Progenitor cell of endocrine pancreas (in vitro differentiated cells): ENCODE results near the gene FYB2. TPM values are rescaled to one million over a fixed set of nuclear protein-coding genes. Genes with fewer than 3 reads are reported as not detected.

ENCODE experiments used
- DNase-seq: peaks from one replicate; pipeline ENCODE4 v3.0.0; 2021; ENCODE audit warnings: low spot score; ENCODE audit not compliant: unreplicated experiment
- H3K27ac Mint-ChIP-seq: 2 replicates; pipeline ENCODE4 v1.8.0; 2021; ENCODE audit warnings: mild to moderate bottlenecking, moderate library complexity, mixed read lengths
- H3K27me3 Mint-ChIP-seq: 2 replicates; pipeline ENCODE4 v1.8.0; 2021; ENCODE audit warnings: mixed read lengths
- H3K36me3 Mint-ChIP-seq: 2 replicates; pipeline ENCODE4 v1.8.0; 2022; ENCODE audit warnings: mixed read lengths; ENCODE audit not compliant: insufficient read depth
- H3K4me1 Mint-ChIP-seq: 2 replicates; pipeline ENCODE4 v1.8.0; 2021; ENCODE audit warnings: low read depth, mixed read lengths
- H3K4me3 Mint-ChIP-seq: 2 replicates; pipeline ENCODE4 v1.8.0; 2021; ENCODE audit warnings: low read depth, mild to moderate bottlenecking, moderate library complexity, mixed read lengths
- H3K9me3 Mint-ChIP-seq: 2 replicates; pipeline ENCODE4 v1.8.0; 2021; ENCODE audit warnings: low read depth, mixed read lengths
- CTCF ChIP-seq: fragments of 200-600 bp; sonication (generic); IDR thresholded peaks from one replicate; pipeline ENCODE4 v1.5.0; 2021; ENCODE audit warnings: antibody characterized with exemption, mild to moderate bottlenecking; ENCODE audit not compliant: unreplicated experiment
- total RNA-seq: library from RNA; stranded (reverse); gene quantifications from 2 replicates; pipeline ENCODE4 v1.2.1, GENCODE V29; 2021

The FYB2 gene
- total RNA-seq, 1 donor from 2014 or later: 9.6 TPM

GRCh38 chr1:56788588-56788987 lies 30.6 kb downstream of the FYB2 start:
- Mint-ChIP-seq H3K27ac (no peak overlapping the region), H3K36me3 (peaks cover 2% of the 10 kb centered on the region), H3K4me1 (peaks cover 6% of the 10 kb centered on the region), H3K9me3 (no peaks in the 10 kb centered on the region), H3K27me3 (no peaks in the 10 kb centered on the region), H3K4me3 (no peak overlapping the region)
- DNase-seq: no peak
- no peak for TF ChIP-seq CTCF

- Mint-ChIP-seq H3K27me3 (no peaks in the 10 kb centered on the region), H3K4me3 (no peak overlapping the region), H3K9me3 (no peaks in the 10 kb centered on the region), H3K36me3 (peaks cover 2% of the 10 kb centered on the region), H3K4me1 (peaks cover 6% of the 10 kb centered on the region), H3K27ac (no peak overlapping the region)
- DNase-seq: no peak
- TF ChIP-seq CTCF: no peak
Measured at GRCh38 chr1:56788102-56788501, 31.1 kb downstream of the FYB2 start.

- peaks cover 6% of the 10 kb centered on the region for H3K4me1 Mint-ChIP-seq
- H3K9me3 Mint-ChIP-seq: no peaks in the 10 kb centered on the region
- no peak overlapping the region for H3K27ac Mint-ChIP-seq
- no peak overlapping the region for H3K4me3 Mint-ChIP-seq
- DNase-seq: no peak
- H3K36me3 Mint-ChIP-seq: peaks cover 2% of the 10 kb centered on the region
- TF ChIP-seq CTCF: no peak
- H3K27me3 Mint-ChIP-seq: no peaks in the 10 kb centered on the region
Measured at GRCh38 chr1:56787330-56787729, 31.9 kb downstream of the FYB2 start.

- Mint-ChIP-seq H3K9me3 (no peaks in the 10 kb centered on the region), H3K36me3 (peaks cover 2% of the 10 kb centered on the region), H3K27me3 (no peaks in the 10 kb centered on the region), H3K4me1 (peaks cover 3% of the 10 kb centered on the region), H3K4me3 (no peak overlapping the region), H3K27ac (no peak overlapping the region)
- no peak for TF ChIP-seq CTCF
- DNase-seq: no peak
Measured at GRCh38 chr1:56782773-56783172, 36.4 kb downstream of the FYB2 start.

GRCh38 chr1:56780826-56781225 lies 38.4 kb downstream of the FYB2 start:
- Mint-ChIP-seq H3K4me1 (peaks cover 3% of the 10 kb centered on the region), H3K4me3 (no peak overlapping the region), H3K27ac (no peak overlapping the region), H3K36me3 (peaks cover 2% of the 10 kb centered on the region), H3K9me3 (no peaks in the 10 kb centered on the region), H3K27me3 (no peaks in the 10 kb centered on the region)
- no peak for DNase-seq
- no peak for TF ChIP-seq CTCF
